GM13976 (cell line): ENCODE results near the gene VWCE.

ENCODE experiments used
- DNase-seq: peaks from one replicate; pipeline ENCODE4 v3.0.0; 2012; ENCODE audit warnings: low spot score
- in situ Hi-C: fragments of 300-500 bp; cut with MboI; formaldehyde crosslinking; loops from one replicate; pipeline ENCODE4 v1.12.0; 2022; ENCODE audit warnings: low sequenced_read_pairs, mixed read lengths, inconsistent platforms; ENCODE audit not compliant: unreplicated experiment
- TF ChIP-seq, protein P1 (sequence below): IDR thresholded peaks from 2 replicates; pipeline ENCODE4 v1.5.1; 2012; ENCODE audit warnings: borderline replicate concordance, mild to moderate bottlenecking; ENCODE audit not compliant: insufficient read depth; ENCODE audit errors: extremely low read depth, missing control alignments, control extremely low read depth

VWCE gene

DNA sequence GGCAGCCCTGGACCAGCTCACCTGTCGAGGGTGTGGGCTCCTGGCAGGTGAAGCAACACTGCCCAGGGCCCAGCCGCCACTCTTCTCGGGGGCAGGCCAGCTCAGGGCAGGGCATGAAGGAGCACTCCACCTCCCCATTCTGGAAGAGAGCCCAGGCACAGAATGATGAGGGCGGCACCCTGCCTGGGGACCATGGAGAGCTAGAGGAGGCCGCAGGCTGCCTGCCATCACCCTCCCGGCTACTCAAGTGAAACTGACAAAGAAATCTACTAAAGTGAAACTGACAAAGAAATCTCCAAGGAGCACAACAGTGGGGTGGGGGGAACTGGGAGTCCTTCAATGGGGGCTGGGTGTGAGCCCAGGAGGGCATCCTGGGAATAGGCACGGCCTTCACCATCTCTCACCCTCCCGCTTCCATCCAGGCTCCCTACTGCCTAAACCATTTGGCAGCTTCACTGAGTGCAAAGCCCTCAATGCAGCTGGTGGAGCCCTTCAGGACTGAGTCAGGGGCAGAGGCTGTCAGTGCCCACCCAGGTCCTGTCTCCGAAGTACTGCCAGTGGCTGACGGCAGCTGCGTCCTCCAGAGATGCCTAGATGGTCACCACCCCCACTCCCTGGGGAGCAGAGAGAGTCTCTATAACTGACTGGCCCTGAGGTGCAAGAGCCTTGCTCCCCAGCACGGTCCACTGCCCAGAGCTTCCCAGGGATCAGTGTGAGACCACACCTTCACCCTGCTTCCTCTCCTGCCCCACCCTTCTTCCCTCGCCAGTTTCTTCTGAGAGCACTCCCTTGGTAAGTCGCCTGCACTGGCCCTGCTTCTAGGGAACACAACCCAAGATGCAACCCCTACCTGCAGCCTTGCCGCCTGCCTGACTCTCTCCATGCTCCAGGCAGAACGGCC, 21.7 kb downstream of the VWCE start:
- DNase-seq, result no peak
- TF ChIP-seq, protein P1, sequence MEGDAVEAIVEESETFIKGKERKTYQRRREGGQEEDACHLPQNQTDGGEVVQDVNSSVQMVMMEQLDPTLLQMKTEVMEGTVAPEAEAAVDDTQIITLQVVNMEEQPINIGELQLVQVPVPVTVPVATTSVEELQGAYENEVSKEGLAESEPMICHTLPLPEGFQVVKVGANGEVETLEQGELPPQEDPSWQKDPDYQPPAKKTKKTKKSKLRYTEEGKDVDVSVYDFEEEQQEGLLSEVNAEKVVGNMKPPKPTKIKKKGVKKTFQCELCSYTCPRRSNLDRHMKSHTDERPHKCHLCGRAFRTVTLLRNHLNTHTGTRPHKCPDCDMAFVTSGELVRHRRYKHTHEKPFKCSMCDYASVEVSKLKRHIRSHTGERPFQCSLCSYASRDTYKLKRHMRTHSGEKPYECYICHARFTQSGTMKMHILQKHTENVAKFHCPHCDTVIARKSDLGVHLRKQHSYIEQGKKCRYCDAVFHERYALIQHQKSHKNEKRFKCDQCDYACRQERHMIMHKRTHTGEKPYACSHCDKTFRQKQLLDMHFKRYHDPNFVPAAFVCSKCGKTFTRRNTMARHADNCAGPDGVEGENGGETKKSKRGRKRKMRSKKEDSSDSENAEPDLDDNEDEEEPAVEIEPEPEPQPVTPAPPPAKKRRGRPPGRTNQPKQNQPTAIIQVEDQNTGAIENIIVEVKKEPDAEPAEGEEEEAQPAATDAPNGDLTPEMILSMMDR, result no peak
- in situ Hi-C loops, result no loop called here

DNA sequence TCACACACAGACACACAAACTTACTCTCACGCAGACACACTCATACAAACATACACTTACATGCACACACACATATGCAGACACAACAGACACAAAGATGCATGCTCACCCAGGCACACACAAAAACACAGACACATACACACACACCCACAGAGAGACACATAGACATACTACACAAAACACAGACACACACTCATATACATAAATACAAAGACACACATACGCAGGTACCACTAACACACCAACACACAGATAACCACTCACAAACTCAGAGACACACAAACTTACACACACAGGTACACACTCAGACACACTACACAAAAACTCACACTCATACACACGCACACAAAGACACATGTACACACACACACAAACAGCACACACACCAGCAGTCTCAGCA, 22.4 kb downstream of the VWCE start:
- DNase-seq, result no peak
- in situ Hi-C loops, result no loop called here
- TF ChIP-seq, protein P1, result no peak

DNA sequence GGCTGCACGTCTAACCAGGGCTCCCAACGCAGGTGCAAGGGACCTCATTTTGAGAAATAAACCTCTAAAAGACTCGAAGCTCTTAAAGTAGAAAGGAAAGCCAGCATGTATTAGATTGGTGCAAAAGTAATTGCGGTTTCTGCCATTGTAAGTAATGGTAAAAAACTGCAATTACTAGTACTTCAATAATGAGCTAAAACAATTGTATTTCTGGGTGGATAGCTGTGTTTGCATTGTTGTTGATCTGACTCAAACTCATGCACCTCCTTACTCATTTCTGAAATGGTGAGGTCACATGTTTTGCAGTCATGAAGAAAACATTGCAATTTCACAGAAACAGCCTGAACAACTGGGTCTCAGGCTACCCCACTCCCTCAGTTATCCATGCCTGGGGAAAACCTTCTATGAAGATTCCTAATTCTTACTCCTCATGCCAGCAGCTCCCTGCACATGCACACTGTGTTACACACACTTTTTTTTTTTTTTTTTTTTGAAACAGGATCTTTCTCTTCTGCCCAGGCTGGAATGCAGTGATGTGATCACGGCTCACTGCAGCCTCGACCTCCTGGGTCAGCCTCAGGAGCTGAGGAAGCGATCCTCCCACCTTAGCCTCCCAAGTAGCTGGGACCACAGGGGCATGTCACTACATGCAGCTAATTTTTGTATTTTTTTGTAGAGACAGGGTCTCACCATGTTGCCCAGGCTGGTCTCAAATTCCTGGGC, 24.6 kb downstream of the VWCE start:
- in situ Hi-C loops, result no loop called here
- peak; percentile 71 for DNase-seq
- TF ChIP-seq, protein P1, result no peak

DNA sequence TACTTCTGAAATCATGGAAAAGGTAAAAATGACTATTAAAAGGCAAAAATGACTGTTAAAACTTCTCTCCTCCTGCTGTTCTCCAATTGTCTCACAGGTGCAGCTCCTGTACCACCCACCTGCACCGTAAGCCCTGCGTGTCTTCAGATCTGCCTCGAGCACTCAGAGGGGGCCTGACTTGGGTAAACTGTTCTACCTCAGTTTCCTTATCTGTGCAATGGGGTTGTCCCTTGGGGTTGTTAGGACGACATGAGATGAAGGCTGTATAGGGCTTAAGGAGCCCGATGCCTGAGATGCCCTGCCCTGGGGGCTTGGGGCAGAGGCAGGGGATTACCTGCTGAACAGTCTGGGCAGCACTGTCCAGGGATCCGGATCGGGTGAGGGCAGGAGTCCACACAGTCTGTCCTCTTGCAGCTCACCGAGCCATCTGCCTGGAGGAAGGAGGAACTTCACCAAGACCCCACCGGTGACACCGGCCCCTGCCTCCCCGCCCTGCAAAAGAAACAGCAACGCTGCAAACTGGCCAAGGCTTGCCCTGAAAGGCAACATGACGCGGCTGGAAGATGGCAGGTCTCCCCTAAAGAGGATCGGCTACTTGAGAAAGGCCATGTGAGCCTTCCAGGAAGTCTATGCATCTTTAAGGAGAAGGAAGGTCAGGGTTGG, 26.4 kb downstream of the VWCE start:
- DNase-seq, result no peak
- in situ Hi-C loops, result no loop called here
- TF ChIP-seq, protein P1, result no peak

DNA sequence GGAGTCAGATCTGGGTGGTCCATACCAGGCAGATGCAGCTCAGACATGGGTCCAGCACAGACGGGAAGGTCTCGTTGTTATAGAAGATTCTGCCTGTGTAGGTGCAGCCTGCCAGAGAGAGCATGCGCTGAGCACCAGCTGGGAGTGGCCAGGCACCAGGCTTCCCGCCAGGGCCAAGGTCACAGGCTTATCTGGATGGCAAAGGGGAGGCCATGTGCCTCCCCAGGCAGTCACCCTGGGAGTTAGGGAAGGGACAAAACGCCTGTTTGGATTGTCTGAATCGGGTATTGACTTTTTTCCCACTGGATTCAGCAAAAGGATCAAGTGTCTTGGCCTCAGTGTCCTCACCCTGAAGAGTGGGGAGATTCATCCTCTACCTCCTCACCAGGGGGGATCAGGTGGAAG, 27.7 kb downstream of the VWCE start:
- no peak for DNase-seq
- TF ChIP-seq, protein P1, result no peak
- in situ Hi-C loops, result no loop called here

GRCh38 chr11:61266602-61267001, 28.5 kb downstream of the VWCE start:
- TF ChIP-seq, protein P1, result no peak
- no peak for DNase-seq

More at GRCh38 chr11:61266602-61267001, 28.5 kb downstream of the VWCE start:
- in situ Hi-C loops, result no loop called here
